ENCODE measurements around the gene INAVA. TPM values are rescaled to one million over a fixed set of nuclear protein-coding genes. Genes with fewer than 3 reads are reported as not detected.

The INAVA gene
- total and polyA plus RNA-seq, 9 of the 15 experiments (the other 6 are each of a cell fraction or from before 2014, with no cell fraction given), result 0.09 TPM; not detected in 8

Small RNA genes within 50 kb of the gene (small RNA-seq; reads per million reads assigned to genes)
- not detected for gene RNU6-704P

Other genes with a start within 250 kb of the INAVA start
- gene DDX59, start 225.0 kb upstream of the INAVA start, total RNA-seq (2014; rRNA removed), result 15.8 and 18.4 TPM in 2 replicates
- 21.1 and 23.9 TPM in 2 replicates for gene DDX59, start 225.0 kb upstream of the INAVA start, total RNA-seq (2014; rRNA removed; fragmentation: Illumina TruSeq; extraction: Trizol)
- gene DDX59, start 225.0 kb upstream of the INAVA start, total RNA-seq (2015; rRNA removed; fragmentation: Illumina TruSeq; extraction: Trizol), result 20.0 and 24.1 TPM in 2 replicates
- 17.9 and 19.9 TPM in 2 replicates for gene DDX59, start 225.0 kb upstream of the INAVA start, total RNA-seq (2021)
- gene DDX59, start 225.0 kb upstream of the INAVA start, polyA plus RNA-seq (2011; rRNA removed), result 19.8 and 23.4 TPM in 2 replicates
- gene DDX59, start 225.0 kb upstream of the INAVA start, polyA plus RNA-seq (2014; fragmentation: Illumina TruSeq; extraction: Trizol), result 21.1 and 30.4 TPM in 2 replicates
- 1 to 10 TPM; 8.3 TPM for gene DDX59, start 225.0 kb upstream of the INAVA start, polyA plus RNA-seq (2014; fragmentation: Nextera tagmentation; extraction: Ambion mirVana)
- 24.4 and 25.7 TPM in 2 replicates for gene DDX59, start 225.0 kb upstream of the INAVA start, polyA plus RNA-seq (2014; rRNA removed)
- 2.7 and 2.9 TPM in 2 replicates for gene CAMSAP2, start 156.0 kb upstream of the INAVA start, total RNA-seq (2014; rRNA removed)
- 5.8 and 6.9 TPM in 2 replicates for gene CAMSAP2, start 156.0 kb upstream of the INAVA start, total RNA-seq (2014; rRNA removed; fragmentation: Illumina TruSeq; extraction: Trizol)
- 7.4 and 7.5 TPM in 2 replicates for gene CAMSAP2, start 156.0 kb upstream of the INAVA start, total RNA-seq (2015; rRNA removed; fragmentation: Illumina TruSeq; extraction: Trizol)
- 5.2 and 5.3 TPM in 2 replicates for gene CAMSAP2, start 156.0 kb upstream of the INAVA start, total RNA-seq (2021)
- 2.7 and 3.3 TPM in 2 replicates for gene CAMSAP2, start 156.0 kb upstream of the INAVA start, polyA plus RNA-seq (2011; rRNA removed)
- gene CAMSAP2, start 156.0 kb upstream of the INAVA start, polyA plus RNA-seq (2014; fragmentation: Illumina TruSeq; extraction: Trizol), result 4.8 and 5.9 TPM in 2 replicates
- gene CAMSAP2, start 156.0 kb upstream of the INAVA start, polyA plus RNA-seq (2014; fragmentation: Nextera tagmentation; extraction: Ambion mirVana), result 1 to 10 TPM; 1.4 to 1.7 TPM
- gene CAMSAP2, start 156.0 kb upstream of the INAVA start, polyA plus RNA-seq (2014; rRNA removed), result 2.5 and 3.3 TPM in 2 replicates
- gene GPR25, start 21.9 kb upstream of the INAVA start, total RNA-seq (2014; rRNA removed), result not detected in 2 replicates
- gene GPR25, start 21.9 kb upstream of the INAVA start, total RNA-seq (2014; rRNA removed; fragmentation: Illumina TruSeq; extraction: Trizol), result not detected in 2 replicates
- gene GPR25, start 21.9 kb upstream of the INAVA start, total RNA-seq (2015; rRNA removed; fragmentation: Illumina TruSeq; extraction: Trizol), result not detected in 2 replicates
- not detected in 2 replicates for gene GPR25, start 21.9 kb upstream of the INAVA start, total RNA-seq (2021)
- not detected in 2 replicates for gene GPR25, start 21.9 kb upstream of the INAVA start, polyA plus RNA-seq (2011; rRNA removed)
- gene GPR25, start 21.9 kb upstream of the INAVA start, polyA plus RNA-seq (2014; fragmentation: Illumina TruSeq; extraction: Trizol), result not detected in 2 replicates
- not detected for gene GPR25, start 21.9 kb upstream of the INAVA start, polyA plus RNA-seq (2014; fragmentation: Nextera tagmentation; extraction: Ambion mirVana)
- gene GPR25, start 21.9 kb upstream of the INAVA start, polyA plus RNA-seq (2014; rRNA removed), result not detected in 2 replicates
- gene KIF21B, start 128.8 kb downstream of the INAVA start, total RNA-seq (2014; rRNA removed), result 5.9 and 8.4 TPM in 2 replicates
- 2.8 and 3.3 TPM in 2 replicates for gene KIF21B, start 128.8 kb downstream of the INAVA start, total RNA-seq (2014; rRNA removed; fragmentation: Illumina TruSeq; extraction: Trizol)
- 3.1 and 3.3 TPM in 2 replicates for gene KIF21B, start 128.8 kb downstream of the INAVA start, total RNA-seq (2015; rRNA removed; fragmentation: Illumina TruSeq; extraction: Trizol)
- gene KIF21B, start 128.8 kb downstream of the INAVA start, total RNA-seq (2021), result 11.5 and 13.4 TPM in 2 replicates
- 7.8 and 15.2 TPM in 2 replicates for gene KIF21B, start 128.8 kb downstream of the INAVA start, polyA plus RNA-seq (2011; rRNA removed)
- gene KIF21B, start 128.8 kb downstream of the INAVA start, polyA plus RNA-seq (2014; fragmentation: Illumina TruSeq; extraction: Trizol), result 7.3 and 9.6 TPM in 2 replicates
- gene KIF21B, start 128.8 kb downstream of the INAVA start, polyA plus RNA-seq (2014; fragmentation: Nextera tagmentation; extraction: Ambion mirVana), result under 1 TPM; 0.46 to 0.48 TPM
- 6.3 and 7.5 TPM in 2 replicates for gene KIF21B, start 128.8 kb downstream of the INAVA start, polyA plus RNA-seq (2014; rRNA removed)
- gene CACNA1S, start 217.5 kb downstream of the INAVA start, total RNA-seq (2014; rRNA removed), result not detected in 2 replicates
- not detected in 2 replicates for gene CACNA1S, start 217.5 kb downstream of the INAVA start, total RNA-seq (2014; rRNA removed; fragmentation: Illumina TruSeq; extraction: Trizol)
- gene CACNA1S, start 217.5 kb downstream of the INAVA start, total RNA-seq (2015; rRNA removed; fragmentation: Illumina TruSeq; extraction: Trizol), result not detected in 2 replicates
- gene CACNA1S, start 217.5 kb downstream of the INAVA start, total RNA-seq (2021), result not detected in 2 replicates
- gene CACNA1S, start 217.5 kb downstream of the INAVA start, polyA plus RNA-seq (2011; rRNA removed), result not detected in 2 replicates
- not detected in 2 replicates for gene CACNA1S, start 217.5 kb downstream of the INAVA start, polyA plus RNA-seq (2014; fragmentation: Illumina TruSeq; extraction: Trizol)
- gene CACNA1S, start 217.5 kb downstream of the INAVA start, polyA plus RNA-seq (2014; fragmentation: Nextera tagmentation; extraction: Ambion mirVana), result not detected
- not detected in 2 replicates for gene CACNA1S, start 217.5 kb downstream of the INAVA start, polyA plus RNA-seq (2014; rRNA removed)
- 0.09 TPM in 1 of 2 replicates, not detected in the other for gene ASCL5, start 232.3 kb downstream of the INAVA start, total RNA-seq (2014; rRNA removed)
- not detected in 2 replicates for gene ASCL5, start 232.3 kb downstream of the INAVA start, total RNA-seq (2014; rRNA removed; fragmentation: Illumina TruSeq; extraction: Trizol)
- gene ASCL5, start 232.3 kb downstream of the INAVA start, total RNA-seq (2015; rRNA removed; fragmentation: Illumina TruSeq; extraction: Trizol), result not detected in 2 replicates
- not detected in 2 replicates for gene ASCL5, start 232.3 kb downstream of the INAVA start, total RNA-seq (2021)
- gene ASCL5, start 232.3 kb downstream of the INAVA start, polyA plus RNA-seq (2011; rRNA removed), result not detected in 2 replicates
- gene ASCL5, start 232.3 kb downstream of the INAVA start, polyA plus RNA-seq (2014; fragmentation: Illumina TruSeq; extraction: Trizol), result not detected in 2 replicates
- gene ASCL5, start 232.3 kb downstream of the INAVA start, polyA plus RNA-seq (2014; fragmentation: Nextera tagmentation; extraction: Ambion mirVana), result not detected
- not detected in 2 replicates for gene ASCL5, start 232.3 kb downstream of the INAVA start, polyA plus RNA-seq (2014; rRNA removed)